NCI-H82 (cell line): Measurements from ENCODE around the gene DACT1.
A peak's percentile ranks its signal among the peaks of the same experiment; 100 is the strongest.
"Not testable (repeated sequence)": the region's sequence is repeated elsewhere in the genome, so short reads cannot be mapped to it uniquely, and the experiment has no call there.

Experiments used
- DNase-seq: peaks from one replicate; lab custom pipeline; 2025; lab: John Stamatoyannopoulos, UW

The DACT1 gene

GRCh38 chr14:58637391-58638230, at the start of gene DACT1:
TSS of gene DACT1 (plus strand) at chr14:58637962. CDS start at chr14:58638203, 241 bp downstream.
- peak; percentile 77 for DNase-seq

DNA sequence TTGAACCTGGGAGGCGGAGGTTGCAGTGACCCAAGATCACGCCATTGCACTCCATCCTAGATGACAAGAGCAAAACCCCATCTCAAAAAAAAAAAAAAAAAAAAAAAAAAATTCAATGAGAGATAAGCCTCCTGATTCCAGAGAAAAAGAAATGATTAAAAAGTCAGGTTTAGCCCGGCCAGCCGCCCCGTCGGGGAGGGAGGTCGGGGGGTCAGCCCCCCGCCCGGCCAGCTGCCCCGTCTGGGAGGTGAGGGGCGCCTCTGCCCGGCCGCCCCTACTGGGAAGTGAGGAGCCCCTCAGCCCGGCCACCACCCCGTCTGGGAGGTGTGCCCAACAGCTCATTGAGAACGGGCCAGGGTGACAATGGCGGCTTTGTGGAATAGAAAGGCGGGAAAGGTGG, 49.4 kb upstream of the DACT1 start:
- not testable (repeated sequence) for DNase-seq

DNA sequence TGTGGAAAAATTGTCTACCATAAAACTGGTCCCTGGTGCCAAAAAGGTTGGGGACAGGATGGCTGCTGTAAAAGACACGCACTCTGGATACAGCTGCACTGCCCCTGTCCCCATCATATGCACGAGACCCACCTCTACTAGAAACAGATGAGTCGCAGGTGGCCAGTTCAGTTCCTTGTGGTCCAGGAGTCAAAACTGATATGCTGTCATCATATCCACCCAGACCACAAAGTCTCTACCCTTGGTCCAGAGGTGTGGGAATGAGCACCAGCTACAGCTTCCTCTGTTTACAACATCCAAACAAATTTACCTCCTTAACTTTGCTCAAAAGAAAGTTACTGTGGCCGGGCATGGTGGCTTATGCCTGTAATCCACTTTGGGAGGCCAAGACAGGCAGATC, 43.8 kb upstream of the DACT1 start:
- DNase-seq: no peak

- DNase-seq: peak; percentile 90
Observed at GRCh38 chr14:58597041-58597440, 40.7 kb upstream of the DACT1 start.

DNA sequence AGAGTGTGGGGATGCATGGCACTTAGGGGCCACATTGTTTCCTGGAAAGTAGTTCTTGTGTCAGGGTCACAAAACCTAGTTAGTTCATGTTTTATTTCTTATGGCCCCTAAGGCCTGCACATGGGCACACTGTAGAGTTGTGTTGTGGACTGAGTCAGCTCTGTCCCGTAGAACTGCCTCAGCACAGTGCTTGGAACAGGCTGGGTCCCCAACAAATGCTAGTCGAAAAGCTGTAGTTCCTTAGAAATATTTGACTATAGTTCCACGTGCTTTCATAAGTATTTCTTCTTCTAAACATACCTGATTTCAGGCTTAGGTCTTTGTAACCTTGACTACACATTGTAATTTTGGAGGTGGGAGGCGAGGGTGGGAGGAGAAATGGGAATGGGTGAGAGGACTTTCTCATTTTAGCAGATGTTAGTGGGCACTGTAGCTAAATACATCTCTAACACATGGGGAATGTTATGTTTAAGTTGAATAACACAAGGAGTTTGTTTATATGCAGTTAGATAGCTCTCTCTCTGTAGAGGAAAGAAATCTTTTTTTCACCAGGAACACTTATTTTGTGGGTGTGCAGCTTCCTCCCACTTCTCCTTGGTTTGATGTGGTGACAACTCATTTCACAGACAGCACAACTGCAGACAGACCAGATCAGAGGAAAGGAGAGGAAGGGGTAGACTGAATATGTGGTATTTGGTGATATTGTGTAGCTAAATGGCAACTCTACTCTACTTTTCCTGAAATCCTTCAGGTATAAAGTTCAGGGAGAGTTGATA, 39.5 kb upstream of the DACT1 start:
- no peak for DNase-seq

DNA sequence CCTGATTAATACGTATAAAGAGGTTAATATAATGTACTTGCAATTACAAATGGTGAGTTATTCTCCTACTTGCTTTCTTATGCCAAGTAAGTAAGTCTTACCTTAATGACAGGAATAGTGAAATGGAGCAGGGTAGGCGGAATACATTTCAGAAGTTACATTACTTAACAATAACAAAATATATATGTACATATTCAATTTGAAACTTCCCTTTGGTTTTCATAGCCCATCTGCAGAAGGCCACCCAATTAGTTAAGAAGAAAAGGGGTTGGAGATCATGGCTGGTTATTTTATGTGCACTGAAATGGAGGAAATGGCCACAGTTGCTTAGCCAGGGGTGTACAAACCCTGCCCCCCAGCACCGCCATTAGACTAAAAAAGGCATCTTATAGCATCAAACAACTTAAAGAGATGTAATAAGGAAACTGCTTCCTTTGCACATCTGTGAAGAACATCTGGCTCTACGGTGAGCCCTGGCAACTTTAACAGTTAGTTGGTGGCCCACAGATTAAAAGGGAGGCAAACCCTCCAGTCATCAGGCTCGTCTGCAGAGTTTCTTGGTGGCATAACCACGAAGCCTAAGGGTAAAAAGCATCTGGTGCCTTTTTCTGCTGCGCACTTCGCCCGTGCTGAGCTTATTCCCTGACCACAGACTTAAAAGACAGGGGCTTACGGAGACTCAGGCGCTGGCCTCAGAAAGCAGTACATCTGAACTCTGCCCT, 38.8 kb upstream of the DACT1 start:
- no peak for DNase-seq

- no peak for DNase-seq
Observed at GRCh38 chr14:58599707-58600106, 38.1 kb upstream of the DACT1 start.

DNA sequence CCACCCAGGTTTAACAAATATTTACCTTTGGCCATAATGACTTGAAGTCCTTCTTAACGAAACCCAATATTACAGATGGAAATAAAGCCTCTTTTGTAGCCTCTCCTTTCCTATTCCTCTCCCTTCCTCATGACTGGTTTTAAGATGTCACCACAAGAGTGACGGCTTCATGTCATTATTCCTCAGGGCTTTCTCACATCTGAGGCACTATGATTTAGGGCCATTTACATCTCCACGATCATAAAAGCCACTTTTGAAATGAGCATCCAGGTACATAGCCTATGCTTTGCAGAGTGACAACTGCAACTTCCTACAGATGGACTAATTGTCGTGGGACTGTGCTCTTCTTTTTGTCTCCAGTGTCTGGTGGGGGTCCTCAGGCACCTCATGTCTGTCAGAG, 32.3 kb upstream of the DACT1 start:
- DNase-seq: no peak

- no peak for DNase-seq
Observed at GRCh38 chr14:58607131-58607951, 30.4 kb upstream of the DACT1 start.

- DNase-seq: no peak
Observed at GRCh38 chr14:58607952-58608317, 29.8 kb upstream of the DACT1 start.

DNA sequence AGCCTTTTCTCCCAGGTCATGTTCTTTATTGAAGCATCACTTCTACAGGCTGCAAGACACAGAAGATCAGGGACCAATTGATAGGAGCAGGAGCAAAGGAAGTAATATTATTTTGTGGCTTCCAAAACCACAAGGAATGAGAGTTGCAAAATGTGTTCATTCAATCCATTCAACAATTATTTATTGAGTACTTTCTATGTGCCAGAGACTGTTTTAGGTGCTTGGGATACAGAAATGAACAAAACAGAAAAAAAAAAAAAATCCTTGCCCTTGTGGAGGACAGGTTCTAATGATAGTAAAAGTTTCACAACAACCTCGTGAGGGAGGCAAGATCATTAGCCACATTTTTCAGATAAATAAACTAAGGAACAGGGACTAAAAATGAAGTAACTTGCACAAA, 20.1 kb upstream of the DACT1 start:
- no peak for DNase-seq

DNA sequence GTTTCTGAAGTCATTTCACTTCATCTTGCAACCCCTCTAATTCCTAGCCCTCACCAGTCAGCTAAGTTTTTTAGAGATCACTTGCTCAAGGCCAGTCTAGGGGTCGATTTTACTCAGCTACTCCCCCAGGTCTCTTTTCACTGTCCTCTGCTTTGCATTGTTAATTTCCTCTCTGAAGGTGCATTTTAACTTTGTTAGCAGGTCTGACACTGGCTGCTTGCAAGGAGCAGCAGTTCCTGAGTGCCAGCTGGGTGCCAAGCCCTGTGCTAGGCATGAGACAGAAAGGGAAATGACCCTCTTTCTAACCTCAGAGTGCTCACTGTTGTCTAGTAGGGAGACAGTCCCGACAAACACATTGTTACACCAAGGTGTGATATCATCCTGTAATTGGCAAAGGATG, 17.8 kb upstream of the DACT1 start:
- DNase-seq: no peak

DNA sequence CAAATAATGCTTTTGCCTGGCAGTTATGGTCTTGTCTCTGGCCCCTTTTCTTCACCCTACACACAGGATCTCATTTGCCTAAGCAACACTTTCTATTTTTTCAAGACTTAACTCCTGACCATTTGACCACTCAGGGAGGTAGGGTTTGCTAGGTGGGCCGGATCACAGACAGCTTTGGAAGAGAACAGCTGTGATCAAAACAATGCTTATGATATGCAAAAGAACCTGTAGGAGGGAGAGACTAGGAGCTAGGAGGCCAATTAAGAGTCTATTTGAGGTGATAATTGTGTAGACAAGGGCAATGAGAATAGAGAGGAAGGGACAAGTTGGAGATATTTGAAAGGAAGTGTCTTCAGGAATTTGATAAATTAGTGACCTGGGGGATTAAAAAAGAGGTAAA, 12.3 kb upstream of the DACT1 start:
- peak; percentile 31 for DNase-seq

GRCh38 chr14:58626431-58626831, 11.3 kb upstream of the DACT1 start:
- DNase-seq: no peak

- no peak for DNase-seq
Observed at GRCh38 chr14:58628406-58628805, 9.4 kb upstream of the DACT1 start.

DNA sequence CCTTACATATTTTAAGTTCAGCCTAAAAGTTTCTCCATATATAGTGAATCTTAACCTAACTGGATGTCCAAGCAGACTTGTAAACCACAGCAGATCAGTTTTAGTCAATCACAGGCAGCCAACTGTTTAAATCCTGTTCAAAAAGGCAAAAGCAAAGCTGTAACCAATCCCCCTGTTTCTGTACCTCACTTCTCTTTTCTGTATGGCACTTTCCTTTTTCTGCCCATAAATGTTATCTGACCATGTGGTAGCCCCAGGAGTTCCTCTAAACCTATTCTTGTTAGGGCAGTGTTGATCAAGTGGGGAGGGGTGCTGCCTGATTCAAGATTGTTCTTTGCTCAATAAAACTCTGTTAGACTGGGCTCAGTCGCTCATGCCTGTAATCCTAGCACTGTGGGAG, 8.5 kb upstream of the DACT1 start:
- DNase-seq: no peak

DNA sequence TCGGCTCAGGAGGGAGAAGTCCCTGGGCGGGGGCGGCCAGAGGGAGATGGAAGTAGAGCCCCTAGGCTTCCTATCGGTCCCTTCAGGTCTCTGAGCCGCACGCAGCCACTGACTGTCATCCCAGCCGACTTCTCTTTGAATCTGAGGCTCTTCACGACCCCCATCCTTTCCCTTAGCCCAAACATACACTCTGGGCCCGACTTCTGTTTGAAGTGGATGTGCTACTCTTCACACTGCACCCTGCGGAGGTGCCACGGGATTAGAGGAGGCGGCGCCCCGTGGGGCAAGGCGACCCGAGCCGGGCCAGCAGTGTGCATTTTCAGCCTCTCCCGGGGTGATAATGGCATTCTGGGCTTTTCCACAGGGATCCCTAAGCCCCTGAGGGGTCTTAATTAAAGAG, 6.0 kb upstream of the DACT1 start:
- no peak for DNase-seq

DNA sequence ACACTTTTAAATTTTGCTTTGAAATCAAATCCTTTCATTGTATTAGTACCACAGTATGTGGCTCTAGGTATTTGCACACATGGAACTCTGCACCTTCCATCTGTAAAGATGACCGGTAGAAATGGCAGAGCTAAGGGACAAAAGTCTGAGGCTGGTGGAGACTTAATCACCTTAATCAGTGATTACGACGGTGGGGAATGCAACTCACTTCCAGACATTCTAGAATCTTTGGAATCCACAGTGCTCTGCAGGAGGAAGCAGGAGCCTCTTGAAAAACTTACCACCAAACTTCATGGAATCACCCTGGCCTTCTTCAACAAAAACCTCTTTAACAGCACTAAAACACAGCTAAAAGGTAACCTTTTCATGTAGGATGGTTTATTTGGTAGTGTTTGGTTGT, 3.9 kb upstream of the DACT1 start:
- peak; percentile 27 for DNase-seq

DNA sequence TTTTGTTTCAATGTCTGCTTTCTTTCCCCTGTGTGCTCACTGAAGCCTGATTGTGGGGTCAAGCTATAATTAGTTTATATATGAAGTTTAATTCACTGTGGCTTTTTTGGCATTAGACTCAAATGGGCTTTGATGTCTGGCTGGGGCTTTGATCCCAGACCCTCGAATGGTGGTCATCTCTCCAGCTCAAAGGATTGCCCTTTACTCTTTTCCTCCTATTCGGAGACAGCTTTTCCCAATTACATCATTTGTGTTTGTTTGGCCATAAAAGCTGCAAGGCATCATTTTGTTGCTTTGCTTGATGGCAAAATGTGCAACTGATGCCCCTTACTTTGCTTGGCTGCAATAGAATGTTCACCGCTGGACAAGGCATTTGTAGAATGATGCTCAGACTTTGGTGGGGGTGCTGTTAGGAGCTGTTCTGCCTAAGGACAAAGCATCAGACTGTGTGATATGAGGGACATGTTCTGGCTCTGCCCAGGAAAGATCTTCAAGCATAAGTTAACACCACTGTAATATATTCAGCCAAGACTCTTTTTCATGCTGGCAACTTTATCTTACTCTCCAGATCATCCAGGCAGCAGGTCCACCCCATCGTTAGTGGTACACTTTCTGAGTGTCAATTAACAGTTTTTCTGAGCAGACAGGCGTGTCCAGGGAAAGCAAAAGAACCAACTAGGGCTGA, 3.2 kb upstream of the DACT1 start:
- DNase-seq: no peak

DNA sequence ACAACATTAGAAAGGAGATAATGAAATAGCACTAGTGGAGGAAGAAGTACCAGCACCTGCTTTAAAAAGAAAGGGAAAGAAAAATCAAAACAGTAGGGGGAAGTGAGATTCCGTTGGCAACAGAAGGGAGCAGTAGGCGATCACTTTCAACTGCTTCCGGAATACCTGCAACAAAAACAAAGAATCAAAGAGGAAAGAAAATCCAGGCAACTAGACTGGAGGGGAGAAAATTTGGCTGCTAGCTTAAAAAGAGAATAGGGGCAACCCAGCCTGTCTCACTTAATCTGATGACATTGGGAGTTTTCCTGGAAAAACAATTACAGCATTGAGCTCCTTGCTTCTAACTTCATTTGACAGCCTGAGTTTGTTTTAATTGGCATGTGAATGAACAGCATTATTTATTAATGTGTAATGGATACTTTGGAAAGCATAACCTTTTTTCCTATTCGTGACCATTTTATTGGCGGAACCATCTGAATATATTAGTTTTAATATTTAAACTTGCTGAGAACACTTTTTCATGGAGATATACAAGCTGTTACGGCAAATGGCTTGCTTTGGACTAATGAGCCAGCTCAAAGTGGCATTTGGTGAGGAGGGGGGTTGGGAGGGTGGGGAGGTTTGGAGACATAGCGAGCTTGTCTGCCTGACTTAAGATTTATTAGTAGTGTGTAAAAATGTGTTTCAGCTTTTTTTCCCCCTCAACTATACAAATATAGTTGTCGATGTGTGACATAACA, 2.5 kb upstream of the DACT1 start:
- DNase-seq: peak; percentile 25

- no peak for DNase-seq
Observed at GRCh38 chr14:58636129-58636528, 1.6 kb upstream of the DACT1 start.
